HepG2 (cell line): ENCODE measurements around the gene VAV2. TPM values are rescaled to one million over a fixed set of nuclear protein-coding genes. Genes with fewer than 3 reads are reported as not detected.

Experiments
- ARNTL ChIP-seq: sonication (generic); formaldehyde crosslinking; IDR thresholded peaks from 2 replicates; pipeline ENCODE4 v1.4.0; 2020; ENCODE audit warnings: mild to moderate bottlenecking, missing genetic modification reagents
- ERF ChIP-seq: IDR thresholded peaks from 2 replicates; pipeline ENCODE4 v1.6.1; 2018; ENCODE audit warnings: missing biosample characterization, missing genetic modification reagents
- KAT2B ChIP-seq: fragments of 150-350 bp; IDR thresholded peaks from 2 replicates; pipeline ENCODE4 v1.6.1; 2014; ENCODE audit warnings: low read depth, low read length, borderline replicate concordance
- PHF8 ChIP-seq: sonication (generic); formaldehyde crosslinking; IDR thresholded peaks from 2 replicates; pipeline ENCODE4 v1.5.0; 2020; ENCODE audit warnings: missing genetic modification reagents
- PRMT3 ChIP-seq: sonication (generic); formaldehyde crosslinking; IDR thresholded peaks from 2 replicates; pipeline ENCODE4 v1.8.1; 2022; ENCODE audit warnings: low read depth, mild to moderate bottlenecking, moderate library complexity, missing genetic modification reagents, borderline replicate concordance
- ZMYM3 ChIP-seq: sonication (generic); formaldehyde crosslinking; IDR thresholded peaks from 2 replicates; pipeline ENCODE4 v1.5.1; 2020; ENCODE audit warnings: mild to moderate bottlenecking, missing genetic modification reagents
- ZNF550 ChIP-seq: sonication (generic); formaldehyde crosslinking; IDR thresholded peaks from 2 replicates; pipeline ENCODE4 v1.4.0; 2020; ENCODE audit warnings: mild to moderate bottlenecking, missing genetic modification reagents, borderline replicate concordance
- polyA plus RNA-seq, 8 experiments: library from polyadenylated mRNA; depleted of rRNA in 3 of 8; stranded (reverse) in 7 of 8; unstranded in 1 of 8; fragments of >200 nt; fragmentation: Illumina TruSeq in 4 of 8; extraction: Trizol in 4 of 8; gene quantifications; 2 replicates each; pipeline versions ENCODE4 v1.2.1 to v1.2.3, GENCODE V29; 2011 to 2016; ENCODE audit warnings: low read depth in 4 of 8, missing spikeins in 1 of 8, mixed read lengths in 1 of 8; ENCODE audit not compliant: insufficient read depth in 1 of 8
- total RNA-seq, 5 experiments: library from RNA; depleted of rRNA; stranded (reverse); fragments of >200 nt; fragmentation: Illumina TruSeq; extraction: Trizol; gene quantifications; 2 replicates each; pipeline ENCODE4 v1.2.3, GENCODE V29; 2016; ENCODE audit warnings: low read depth in 1 of 5
- TF ChIP-seq, protein P1 (sequence below): sonication (generic); formaldehyde crosslinking; IDR thresholded peaks from 2 replicates; pipeline ENCODE4 v1.4.0; 2020; ENCODE audit warnings: missing genetic modification reagents, borderline replicate concordance
- TF ChIP-seq, protein P2 (sequence below): sonication (generic); formaldehyde crosslinking; IDR thresholded peaks from 2 replicates; pipeline ENCODE4 v1.4.0; 2020; ENCODE audit warnings: missing genetic modification reagents
- TF ChIP-seq, protein P3 (sequence below), 2 experiments: fragments of 450-650 bp in 1 of 2; sonication (generic) in 1 of 2; formaldehyde crosslinking in 1 of 2; IDR thresholded peaks; 2 replicates each; pipeline versions ENCODE4 v1.6.1 to v1.8.0; 2016 to 2022; ENCODE audit warnings: antibody characterized with exemption in 1 of 2, mild to moderate bottlenecking in 1 of 2, missing genetic modification reagents in 1 of 2

The VAV2 gene
- total and polyA plus RNA-seq, 2 of the 13 experiments (the other 11 are each of a cell fraction or from before 2014, with no cell fraction given), result 22.5 to 22.9 TPM

DNA sequence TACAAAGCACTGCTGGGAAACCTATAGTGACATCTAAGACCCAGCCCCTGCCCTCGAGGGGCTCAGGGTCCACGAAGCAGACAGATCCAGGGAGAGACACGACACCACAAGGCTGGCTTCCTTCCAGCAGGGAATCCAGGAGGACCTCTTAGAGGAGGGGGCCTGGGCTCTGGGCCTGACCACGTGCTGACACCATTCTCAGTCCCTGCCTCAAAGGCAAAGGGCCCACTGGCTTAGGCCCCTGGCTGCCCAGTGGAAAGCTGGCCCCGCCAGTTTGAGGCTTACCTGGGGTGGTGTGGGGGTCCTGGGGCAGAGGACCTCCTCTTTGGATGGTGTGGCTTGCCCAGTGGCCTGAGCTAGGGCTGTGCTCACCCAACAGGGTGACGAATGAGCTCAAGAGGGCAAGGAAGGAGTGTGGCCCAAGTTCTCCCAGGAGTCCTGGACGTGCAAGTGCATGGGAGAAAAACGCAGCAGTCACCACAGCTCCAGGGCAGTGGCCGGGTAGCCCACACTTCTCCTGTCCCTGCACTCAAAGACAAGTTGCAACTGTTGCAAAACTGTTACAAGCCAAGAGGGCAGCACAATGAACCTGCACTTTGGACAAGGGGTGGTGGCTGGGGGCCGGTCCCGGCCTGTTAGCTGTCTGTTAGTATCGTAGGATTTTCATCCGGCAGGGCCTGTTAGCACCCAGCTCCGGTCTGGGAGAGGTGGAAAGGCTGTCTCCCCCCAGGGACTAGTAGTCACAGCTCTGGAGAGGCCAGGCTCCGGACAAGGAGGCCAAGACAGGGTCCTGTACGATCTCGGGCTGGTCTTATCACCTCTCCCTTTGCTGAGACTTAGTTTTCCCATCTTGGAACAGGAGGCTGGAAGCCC, 252.5 kb downstream of the VAV2 start (continued):
- TF ChIP-seq, protein P1, sequence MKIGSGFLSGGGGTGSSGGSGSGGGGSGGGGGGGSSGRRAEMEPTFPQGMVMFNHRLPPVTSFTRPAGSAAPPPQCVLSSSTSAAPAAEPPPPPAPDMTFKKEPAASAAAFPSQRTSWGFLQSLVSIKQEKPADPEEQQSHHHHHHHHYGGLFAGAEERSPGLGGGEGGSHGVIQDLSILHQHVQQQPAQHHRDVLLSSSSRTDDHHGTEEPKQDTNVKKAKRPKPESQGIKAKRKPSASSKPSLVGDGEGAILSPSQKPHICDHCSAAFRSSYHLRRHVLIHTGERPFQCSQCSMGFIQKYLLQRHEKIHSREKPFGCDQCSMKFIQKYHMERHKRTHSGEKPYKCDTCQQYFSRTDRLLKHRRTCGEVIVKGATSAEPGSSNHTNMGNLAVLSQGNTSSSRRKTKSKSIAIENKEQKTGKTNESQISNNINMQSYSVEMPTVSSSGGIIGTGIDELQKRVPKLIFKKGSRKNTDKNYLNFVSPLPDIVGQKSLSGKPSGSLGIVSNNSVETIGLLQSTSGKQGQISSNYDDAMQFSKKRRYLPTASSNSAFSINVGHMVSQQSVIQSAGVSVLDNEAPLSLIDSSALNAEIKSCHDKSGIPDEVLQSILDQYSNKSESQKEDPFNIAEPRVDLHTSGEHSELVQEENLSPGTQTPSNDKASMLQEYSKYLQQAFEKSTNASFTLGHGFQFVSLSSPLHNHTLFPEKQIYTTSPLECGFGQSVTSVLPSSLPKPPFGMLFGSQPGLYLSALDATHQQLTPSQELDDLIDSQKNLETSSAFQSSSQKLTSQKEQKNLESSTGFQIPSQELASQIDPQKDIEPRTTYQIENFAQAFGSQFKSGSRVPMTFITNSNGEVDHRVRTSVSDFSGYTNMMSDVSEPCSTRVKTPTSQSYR, result peak; percentile 47
- TF ChIP-seq PRMT3 (CRISPR knock-in tag) (peak; percentile 17; the same call in 1 of the 2 replicates), ARNTL (CRISPR knock-in tag) (peak; percentile 75), ZMYM3 (CRISPR knock-in tag) (peak; percentile 76; the same call in 1 of the 2 replicates), PHF8 (CRISPR knock-in tag) (peak; percentile 70), KAT2B (no peak), ZNF550 (CRISPR knock-in tag) (no peak), ERF (CRISPR knock-in tag) (peak; percentile 49; the same call in 1 of the 2 replicates)
- TF ChIP-seq, protein P2, sequence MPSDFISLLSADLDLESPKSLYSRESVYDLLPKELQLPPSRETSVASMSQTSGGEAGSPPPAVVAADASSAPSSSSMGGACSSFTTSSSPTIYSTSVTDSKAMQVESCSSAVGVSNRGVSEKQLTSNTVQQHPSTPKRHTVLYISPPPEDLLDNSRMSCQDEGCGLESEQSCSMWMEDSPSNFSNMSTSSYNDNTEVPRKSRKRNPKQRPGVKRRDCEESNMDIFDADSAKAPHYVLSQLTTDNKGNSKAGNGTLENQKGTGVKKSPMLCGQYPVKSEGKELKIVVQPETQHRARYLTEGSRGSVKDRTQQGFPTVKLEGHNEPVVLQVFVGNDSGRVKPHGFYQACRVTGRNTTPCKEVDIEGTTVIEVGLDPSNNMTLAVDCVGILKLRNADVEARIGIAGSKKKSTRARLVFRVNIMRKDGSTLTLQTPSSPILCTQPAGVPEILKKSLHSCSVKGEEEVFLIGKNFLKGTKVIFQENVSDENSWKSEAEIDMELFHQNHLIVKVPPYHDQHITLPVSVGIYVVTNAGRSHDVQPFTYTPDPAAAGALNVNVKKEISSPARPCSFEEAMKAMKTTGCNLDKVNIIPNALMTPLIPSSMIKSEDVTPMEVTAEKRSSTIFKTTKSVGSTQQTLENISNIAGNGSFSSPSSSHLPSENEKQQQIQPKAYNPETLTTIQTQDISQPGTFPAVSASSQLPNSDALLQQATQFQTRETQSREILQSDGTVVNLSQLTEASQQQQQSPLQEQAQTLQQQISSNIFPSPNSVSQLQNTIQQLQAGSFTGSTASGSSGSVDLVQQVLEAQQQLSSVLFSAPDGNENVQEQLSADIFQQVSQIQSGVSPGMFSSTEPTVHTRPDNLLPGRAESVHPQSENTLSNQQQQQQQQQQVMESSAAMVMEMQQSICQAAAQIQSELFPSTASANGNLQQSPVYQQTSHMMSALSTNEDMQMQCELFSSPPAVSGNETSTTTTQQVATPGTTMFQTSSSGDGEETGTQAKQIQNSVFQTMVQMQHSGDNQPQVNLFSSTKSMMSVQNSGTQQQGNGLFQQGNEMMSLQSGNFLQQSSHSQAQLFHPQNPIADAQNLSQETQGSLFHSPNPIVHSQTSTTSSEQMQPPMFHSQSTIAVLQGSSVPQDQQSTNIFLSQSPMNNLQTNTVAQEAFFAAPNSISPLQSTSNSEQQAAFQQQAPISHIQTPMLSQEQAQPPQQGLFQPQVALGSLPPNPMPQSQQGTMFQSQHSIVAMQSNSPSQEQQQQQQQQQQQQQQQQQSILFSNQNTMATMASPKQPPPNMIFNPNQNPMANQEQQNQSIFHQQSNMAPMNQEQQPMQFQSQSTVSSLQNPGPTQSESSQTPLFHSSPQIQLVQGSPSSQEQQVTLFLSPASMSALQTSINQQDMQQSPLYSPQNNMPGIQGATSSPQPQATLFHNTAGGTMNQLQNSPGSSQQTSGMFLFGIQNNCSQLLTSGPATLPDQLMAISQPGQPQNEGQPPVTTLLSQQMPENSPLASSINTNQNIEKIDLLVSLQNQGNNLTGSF (CRISPR knock-in tag), result no peak
- TF ChIP-seq, protein P3, sequence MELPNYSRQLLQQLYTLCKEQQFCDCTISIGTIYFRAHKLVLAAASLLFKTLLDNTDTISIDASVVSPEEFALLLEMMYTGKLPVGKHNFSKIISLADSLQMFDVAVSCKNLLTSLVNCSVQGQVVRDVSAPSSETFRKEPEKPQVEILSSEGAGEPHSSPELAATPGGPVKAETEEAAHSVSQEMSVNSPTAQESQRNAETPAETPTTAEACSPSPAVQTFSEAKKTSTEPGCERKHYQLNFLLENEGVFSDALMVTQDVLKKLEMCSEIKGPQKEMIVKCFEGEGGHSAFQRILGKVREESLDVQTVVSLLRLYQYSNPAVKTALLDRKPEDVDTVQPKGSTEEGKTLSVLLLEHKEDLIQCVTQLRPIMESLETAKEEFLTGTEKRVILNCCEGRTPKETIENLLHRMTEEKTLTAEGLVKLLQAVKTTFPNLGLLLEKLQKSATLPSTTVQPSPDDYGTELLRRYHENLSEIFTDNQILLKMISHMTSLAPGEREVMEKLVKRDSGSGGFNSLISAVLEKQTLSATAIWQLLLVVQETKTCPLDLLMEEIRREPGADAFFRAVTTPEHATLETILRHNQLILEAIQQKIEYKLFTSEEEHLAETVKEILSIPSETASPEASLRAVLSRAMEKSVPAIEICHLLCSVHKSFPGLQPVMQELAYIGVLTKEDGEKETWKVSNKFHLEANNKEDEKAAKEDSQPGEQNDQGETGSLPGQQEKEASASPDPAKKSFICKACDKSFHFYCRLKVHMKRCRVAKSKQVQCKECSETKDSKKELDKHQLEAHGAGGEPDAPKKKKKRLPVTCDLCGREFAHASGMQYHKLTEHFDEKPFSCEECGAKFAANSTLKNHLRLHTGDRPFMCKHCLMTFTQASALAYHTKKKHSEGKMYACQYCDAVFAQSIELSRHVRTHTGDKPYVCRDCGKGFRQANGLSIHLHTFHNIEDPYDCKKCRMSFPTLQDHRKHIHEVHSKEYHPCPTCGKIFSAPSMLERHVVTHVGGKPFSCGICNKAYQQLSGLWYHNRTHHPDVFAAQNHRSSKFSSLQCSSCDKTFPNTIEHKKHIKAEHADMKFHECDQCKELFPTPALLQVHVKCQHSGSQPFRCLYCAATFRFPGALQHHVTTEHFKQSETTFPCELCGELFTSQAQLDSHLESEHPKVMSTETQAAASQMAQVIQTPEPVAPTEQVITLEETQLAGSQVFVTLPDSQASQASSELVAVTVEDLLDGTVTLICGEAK (IDR thresholded peaks at IDR 0.05), result no peak
- TF ChIP-seq, protein P3 (CRISPR knock-in tag; IDR thresholded peaks at IDR 0.05), result peak; percentile 19
